B cell (primary cell): Measurements from ENCODE around the gene ZNF385A. TPM values are rescaled to one million over a fixed set of nuclear protein-coding genes. Genes with fewer than 3 reads are reported as not detected.

Experiments used
- ATAC-seq: fragments of 200-7000 bp; cut with Tn5 transposase; one replicate; pipeline ENCODE4 v1.10.0; 2021; ENCODE audit warnings: low read depth, mild to moderate bottlenecking, moderate number of reproducible peaks, moderate library complexity
- CTCF ChIA-PET: fragments of 350-600 bp; sonication (Branson Sonifier 250); formaldehyde crosslinking; loops from one replicate; lab custom pipeline; 2021; ENCODE audit warnings: antibody characterized with exemption, inconsistent platforms; lab: Charles Lee
- POLR2A ChIA-PET: fragments of 350-600 bp; sonication (Branson Sonifier 250); formaldehyde crosslinking; loops from one replicate; lab custom pipeline; 2021; ENCODE audit warnings: antibody characterized with exemption; lab: Charles Lee
- DNase-seq: peaks from one replicate; pipeline ENCODE4 v3.0.0; 2013
- H2AFZ ChIP-seq: 2 replicates; pipeline ENCODE4 v1.6.1; 2012; ENCODE audit warnings: mild to moderate bottlenecking, low read depth, low read length; ENCODE audit not compliant: insufficient read depth, poor library complexity, severe bottlenecking
- H3K27ac ChIP-seq, 2 donors: 1 replicate in 1 of 2; 2 replicates in 1 of 2; pipeline ENCODE4 v1.5.1; 2012 to 2013; ENCODE audit warnings: low read length in 2 of 2, mild to moderate bottlenecking in 2 of 2, moderate library complexity in 1 of 2
- H3K27me3 ChIP-seq, 4 experiments: fragments of 200-600 bp in 1 of 4; sonication (generic) in 1 of 4; replicated peaks in 1 of 4; 1 replicate in 2 of 4; 2 replicates in 2 of 4; pipeline versions ENCODE4 v1.6.1 to v1.7.0; 2013 to 2016; ENCODE audit warnings: low read length in 3 of 4, mild to moderate bottlenecking in 2 of 4, mixed read lengths in 1 of 4, moderate library complexity in 1 of 4; ENCODE audit not compliant: insufficient read depth in 4 of 4, control insufficient read depth in 3 of 4; ENCODE audit errors: control extremely low read depth in 1 of 4
- H3K36me3 ChIP-seq, 2 experiments: replicated peaks in 1 of 2; 1 replicate in 1 of 2; 2 replicates in 1 of 2; pipeline versions ENCODE4 v1.6.1 to v1.7.1; 2013; ENCODE audit warnings: low read length in 1 of 2; ENCODE audit not compliant: insufficient read depth in 2 of 2, control insufficient read depth in 1 of 2; ENCODE audit errors: control extremely low read depth in 1 of 2, extremely low read depth in 1 of 2
- H3K4me1 ChIP-seq, 2 donors: fragments of 200-600 bp in 1 of 2; sonication (generic) in 1 of 2; 1 replicate in 1 of 2; 2 replicates in 1 of 2; pipeline versions ENCODE4 v1.5.1 to v1.6.1; 2013 to 2017; ENCODE audit warnings: low read length in 2 of 2; ENCODE audit not compliant: control insufficient read depth in 2 of 2, insufficient read depth in 2 of 2
- H3K4me2 ChIP-seq: replicated peaks from 2 replicates; pipeline ENCODE3; 2012; ENCODE audit warnings: mild to moderate bottlenecking, low read depth, low read length; ENCODE audit not compliant: poor library complexity, severe bottlenecking
- H3K4me3 ChIP-seq, 5 experiments: fragments of 200-600 bp in 1 of 5; sonication (generic) in 1 of 5; 1 replicate in 3 of 5; 2 replicates in 2 of 5; pipeline versions ENCODE4 v1.5.1 to v1.7.0; 2011 to 2016; ENCODE audit warnings: low read length in 4 of 5, mild to moderate bottlenecking in 4 of 5, low read depth in 2 of 5, control low read depth in 1 of 5, moderate library complexity in 1 of 5; ENCODE audit not compliant: insufficient read depth in 1 of 5; ENCODE audit errors: control extremely low read depth in 1 of 5, extremely low read depth in 1 of 5
- H3K79me2 ChIP-seq: fragments of 200-600 bp; sonication (generic); one replicate; pipeline ENCODE4 v1.6.0; 2016; ENCODE audit warnings: low read length; ENCODE audit not compliant: control insufficient read depth, insufficient read depth
- H3K9ac ChIP-seq: fragments of 200-600 bp; sonication (generic); 2 replicates; pipeline ENCODE4 v1.6.1; 2017; ENCODE audit warnings: mild to moderate bottlenecking, low read length, moderate library complexity
- H3K9me3 ChIP-seq, 3 donors: one replicate each; pipeline versions ENCODE4 v1.6.1 to v1.7.1; 2013; ENCODE audit warnings: low read length in 2 of 3; ENCODE audit not compliant: control insufficient read depth in 2 of 3, insufficient read depth in 1 of 3; ENCODE audit errors: control extremely low read depth in 1 of 3
- H4K20me1 ChIP-seq: 2 replicates; pipeline ENCODE4 v1.6.0; 2012; ENCODE audit warnings: mild to moderate bottlenecking, low read length; ENCODE audit not compliant: insufficient read depth, control insufficient read depth, poor library complexity, severe bottlenecking
- H3K27ac Mint-ChIP-seq: one replicate; pipeline ENCODE4 v1.8.0; 2021; ENCODE audit warnings: mixed read lengths
- H3K27me3 Mint-ChIP-seq: one replicate; pipeline ENCODE4 v1.8.0; 2021; ENCODE audit warnings: mixed read lengths
- H3K4me1 Mint-ChIP-seq: one replicate; pipeline ENCODE4 v1.8.0; 2021; ENCODE audit warnings: mixed read lengths
- H3K4me3 Mint-ChIP-seq: one replicate; pipeline ENCODE4 v1.8.0; 2021; ENCODE audit warnings: mixed read lengths
- H3K9me3 Mint-ChIP-seq: one replicate; pipeline ENCODE4 v1.8.0; 2022; ENCODE audit warnings: mixed read lengths; ENCODE audit not compliant: insufficient read depth
- CTCF ChIP-seq: fragments of 200-600 bp; IDR thresholded peaks from one replicate; pipeline ENCODE4 v1.8.0; 2022; ENCODE audit warnings: antibody characterized with exemption, mild to moderate bottlenecking
- EZH2 ChIP-seq: IDR thresholded peaks from 2 replicates; pipeline ENCODE4 v1.6.1; 2012; ENCODE audit warnings: borderline replicate concordance, low read depth, mild to moderate bottlenecking, moderate library complexity, low read length; ENCODE audit not compliant: insufficient read depth, poor library complexity, severe bottlenecking
- WGBS: methylation state at CpG from one replicate; pipeline ENCODE4 v1.1.5; 2013; ENCODE audit warnings: missing lambda C conversion rate; ENCODE audit not compliant: insufficient coverage; 5-methylcytosine and 5-hydroxymethylcytosine counted together
- intact Hi-C: fragments of 100-400 bp; cut with micrococcal nuclease; formaldehyde crosslinking; loops from one replicate; pipeline ENCODE4 v1.10.0; 2022
- polyA plus RNA-seq: library from polyadenylated mRNA; depleted of rRNA; stranded (reverse); fragments of >200 nt; gene quantifications from 2 replicates; pipeline ENCODE4 v1.2.3, GENCODE V29; 2012
- total RNA-seq, 2 donors: library from RNA; stranded (reverse); fragments of 120-200 nt in 1 of 2; gene quantifications; 1 replicate in 1 of 2; 2 replicates in 1 of 2; pipeline versions ENCODE4 v1.2.3 to v1.2.4, GENCODE V29; 2013 to 2022

The ZNF385A gene
- total and polyA plus RNA-seq, 2 donors (not counting 1 experiment from before 2014, with no cell fraction given), result 4.9 to 5.1 TPM

- DNase-seq (no peak), ATAC-seq (no peak)
- no peaks in the 10 kb centered on the region for H4K20me1 ChIP-seq
- no peak overlapping the region for H3K9ac ChIP-seq
- Mint-ChIP-seq H3K27ac (no peak overlapping the region), H3K4me1 (peaks cover 17% of the 10 kb centered on the region), H3K4me3 (no peak overlapping the region), H3K9me3 (no peaks in the 10 kb centered on the region), H3K27me3 (no peaks in the 10 kb centered on the region)
- 71% methylated on average over 1 of the region's 1 CpG for WGBS
- H3K36me3 ChIP-seq, result no peaks in the 10 kb centered on the region
- H3K79me2 ChIP-seq, result peaks cover 3% of the 10 kb centered on the region
- no peak overlapping the region for H2AFZ ChIP-seq
- CTCF ChIA-PET, result interaction anchor here (0.6 to 12.3 kb wide), 14 partner anchors 9 to 146 kb away, joined by 3 to 1030 read pairs (median 5); partner anchors contain the start of genes ITGA5, NCKAP1L and ZNF385A
- no peak overlapping the region for H3K4me2 ChIP-seq
- TF ChIP-seq EZH2, result no peak
- TF ChIP-seq CTCF, result no peak
- H3K4me3 ChIP-seq, result no peak overlapping the region
- intact Hi-C loops, result loop anchor here (5.0 kb wide), 1 partner anchor 100 kb away; the partner anchor contains the start of gene NCKAP1L
- POLR2A ChIA-PET, result interaction anchor here (0.7 to 1.0 kb wide), 2 partner anchors 12 to 39 kb away, joined by 3 to 8 read pairs; no protein-coding TSS in a partner anchor
- no peaks in the 10 kb centered on the region for H3K27me3 ChIP-seq
- H3K9me3 ChIP-seq, result no peaks in the 10 kb centered on the region
- peaks cover 14 to 17% of the 10 kb centered on the region in 2 donors for H3K4me1 ChIP-seq
- no peak overlapping the region for H3K27ac ChIP-seq
Observed at GRCh38 chr12:54397157-54397556, 12.6 kb upstream of the ZNF385A start.

- peaks cover 19 to 28% of the 10 kb centered on the region in 2 donors for H3K4me1 ChIP-seq
- H3K79me2 ChIP-seq, result peaks cover 6% of the 10 kb centered on the region
- H3K27me3 ChIP-seq, result no peaks in the 10 kb centered on the region
- H3K27ac ChIP-seq, result no peak overlapping the region
- H3K36me3 ChIP-seq, result no peaks in the 10 kb centered on the region
- no peak overlapping the region for H3K4me2 ChIP-seq
- H3K27me3 Mint-ChIP-seq, result no peaks in the 10 kb centered on the region
- H3K4me1 Mint-ChIP-seq, result peaks cover 25% of the 10 kb centered on the region
- intact Hi-C loops, result loop anchor here (5.0 kb wide), 1 partner anchor 102 kb away; the partner anchor contains the start of gene NCKAP1L
- TF ChIP-seq EZH2 (no peak), CTCF (no peak)
- H3K9me3 Mint-ChIP-seq, result no peaks in the 10 kb centered on the region
- H3K9ac ChIP-seq, result no peak overlapping the region
- H3K27ac Mint-ChIP-seq, result no peak overlapping the region
- no peaks in the 10 kb centered on the region for H4K20me1 ChIP-seq
- CTCF ChIA-PET, result interaction anchor here (1.0 to 12.3 kb wide), 13 partner anchors 8 to 144 kb away, joined by 3 to 1030 read pairs (median 4); partner anchors contain the start of genes CBX5 and ITGA5
- H2AFZ ChIP-seq, result no peak overlapping the region
- POLR2A ChIA-PET, result no interaction called here
- no peak overlapping the region for H3K4me3 Mint-ChIP-seq
- ATAC-seq (no peak), DNase-seq (no peak)
- H3K4me3 ChIP-seq, result no peak overlapping the region
- H3K9me3 ChIP-seq, result no peaks in the 10 kb centered on the region
Observed at GRCh38 chr12:54395545-54395944, 11.0 kb upstream of the ZNF385A start.
